ENCODE data around the gene CT83. TPM values are rescaled to one million over a fixed set of nuclear protein-coding genes. Genes with fewer than 3 reads are reported as not detected.

CT83 gene
- total RNA-seq, 1 experiment from 2014 or later = not detected

DNA sequence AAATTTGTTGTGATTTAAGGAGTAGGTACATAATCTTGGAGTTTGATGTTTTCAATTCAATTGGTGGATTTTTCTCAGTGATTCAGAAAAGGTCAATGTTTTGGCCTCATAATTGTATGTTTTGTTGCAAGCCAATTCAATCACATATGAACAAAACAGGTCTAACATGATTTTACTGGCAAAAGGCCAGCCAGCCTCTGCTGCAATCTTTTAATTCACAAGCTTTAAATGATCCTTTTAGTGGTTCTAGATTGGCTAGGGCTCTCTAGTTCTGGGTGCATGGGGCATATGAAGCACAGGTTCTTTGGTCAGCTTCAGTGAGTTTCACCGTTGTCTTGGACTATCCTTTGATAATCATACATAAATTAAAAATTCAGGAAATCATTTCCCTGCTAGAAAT, 45.6 kb downstream of the CT83 start:
- CTCF ChIA-PET = no interaction called here
- intact Hi-C loops (cut with micrococcal nuclease) = no loop called here
- Histone ChIP-seq H3K4me2 (ENCODE audit: low read length) (no peak overlapping the region), H3K4me1 (ENCODE audit: control insufficient read depth in 1 of 2, insufficient read depth in 2 of 2, low read length in 2 of 2) (no peaks in the 10 kb centered on the region), H3K36me3 (ENCODE audit: control insufficient read depth in 1 of 2, insufficient read depth in 2 of 2, low read length in 2 of 2) (no peaks in the 10 kb centered on the region), H3K27me3 (ENCODE audit: insufficient read depth, low read length) (no peaks in the 10 kb centered on the region), H3K27ac (ENCODE audit: low read depth, low read length) (no peak overlapping the region), H3K4me3 (replicated peaks in 1 of 2; ENCODE audit: low read depth in 1 of 2, low read length in 2 of 2) (no peak overlapping the region), H2AFZ (ENCODE audit: low read depth, low read length, poor library complexity, severe bottlenecking) (no peak overlapping the region), H3K9me3 (ENCODE audit: control insufficient read depth in 1 of 2, insufficient read depth in 1 of 2, low read depth in 1 of 2, low read length in 2 of 2) (no peaks in the 10 kb centered on the region), H3K9ac (ENCODE audit: low read length) (no peak overlapping the region), H3K9me2 (ENCODE audit: insufficient read depth) (no peaks in the 10 kb centered on the region), H4K20me1 (ENCODE audit: insufficient read depth) (no peaks in the 10 kb centered on the region), H3K79me2 (ENCODE audit: insufficient read depth, low read length) (no peaks in the 10 kb centered on the region)
- ATAC-seq (no peak), DNase-seq (ENCODE audit: low read depth, low spot score) (no peak)
- POLR2A ChIA-PET = no interaction called here
- RAD21 ChIA-PET (ENCODE audit: low non-redundant PET in 1 of 2, low total read pairs in 2 of 2, uncharacterized antibody in 2 of 2, unreplicated experiment in 2 of 2) = no interaction called here
- no peak for TF ChIP-seq ATF3 (IDR thresholded peaks at IDR 0.05)
- no peak for TF ChIP-seq EZH2phosphoT487 (IDR thresholded peaks at IDR 0.05; ENCODE audit: borderline replicate concordance)
- no peak for TF ChIP-seq ZFX (IDR thresholded peaks at IDR 0.05)
- no peak for TF ChIP-seq CTCF (IDR thresholded peaks at IDR 0.05 in 2 of 3, conservative IDR thresholded peaks at IDR 0.05 in 1 of 3; ENCODE audit: borderline replicate concordance in 1 of 3, insufficient read depth in 1 of 3, low read depth in 2 of 3, low read length in 2 of 3)
- no peak for TF ChIP-seq RAD21 (IDR thresholded peaks at IDR 0.05; ENCODE audit: low read depth)
- no peak for TF ChIP-seq SIN3A (IDR thresholded peaks at IDR 0.05; ENCODE audit: low read depth)
- TF ChIP-seq EGR1 (IDR thresholded peaks at IDR 0.05; ENCODE audit: low read depth) = no peak
- TF ChIP-seq CEBPB (IDR thresholded peaks at IDR 0.05; ENCODE audit: low read depth) = no peak
- TF ChIP-seq ZNF274 (IDR thresholded peaks at IDR 0.05; ENCODE audit: low read depth, low read length) = no peak
- BruUV-seq (replicated peaks) = no TSS peak

- DNase-seq (ENCODE audit: low read depth, low spot score) (no peak), ATAC-seq (no peak)
- CTCF ChIA-PET = no interaction called here
- no peak overlapping the region for H3K27ac ChIP-seq (ENCODE audit: low read depth, low read length)
- no peaks in the 10 kb centered on the region for H3K9me2 ChIP-seq (ENCODE audit: insufficient read depth)
- no TSS peak for BruUV-seq (replicated peaks)
- H3K4me3 ChIP-seq (replicated peaks in 1 of 2; ENCODE audit: low read depth in 1 of 2, low read length in 2 of 2) = no peak overlapping the region
- RAD21 ChIA-PET (ENCODE audit: low non-redundant PET in 1 of 2, low total read pairs in 2 of 2, uncharacterized antibody in 2 of 2, unreplicated experiment in 2 of 2) = no interaction called here
- TF ChIP-seq FOSL1 (IDR thresholded peaks at IDR 0.05; ENCODE audit: low read depth) (no peak), POLR2AphosphoS5 (IDR thresholded peaks at IDR 0.05; ENCODE audit: low read depth, low read length) (no peak), SIN3A (IDR thresholded peaks at IDR 0.05; ENCODE audit: low read depth) (no peak), ZFX (IDR thresholded peaks at IDR 0.05) (no peak), EZH2phosphoT487 (IDR thresholded peaks at IDR 0.05; ENCODE audit: borderline replicate concordance) (no peak), ATF3 (IDR thresholded peaks at IDR 0.05) (no peak), JUND (IDR thresholded peaks at IDR 0.05) (no peak), CBX3 (IDR thresholded peaks at IDR 0.05; ENCODE audit: low read depth) (no peak), CEBPB (IDR thresholded peaks at IDR 0.05; ENCODE audit: low read depth) (no peak), SP1 (IDR thresholded peaks at IDR 0.05; ENCODE audit: low read depth) (no peak), RAD21 (IDR thresholded peaks at IDR 0.05; ENCODE audit: low read depth) (no peak), EGR1 (IDR thresholded peaks at IDR 0.05; ENCODE audit: low read depth) (no peak)
- TF ChIP-seq, protein P1, sequence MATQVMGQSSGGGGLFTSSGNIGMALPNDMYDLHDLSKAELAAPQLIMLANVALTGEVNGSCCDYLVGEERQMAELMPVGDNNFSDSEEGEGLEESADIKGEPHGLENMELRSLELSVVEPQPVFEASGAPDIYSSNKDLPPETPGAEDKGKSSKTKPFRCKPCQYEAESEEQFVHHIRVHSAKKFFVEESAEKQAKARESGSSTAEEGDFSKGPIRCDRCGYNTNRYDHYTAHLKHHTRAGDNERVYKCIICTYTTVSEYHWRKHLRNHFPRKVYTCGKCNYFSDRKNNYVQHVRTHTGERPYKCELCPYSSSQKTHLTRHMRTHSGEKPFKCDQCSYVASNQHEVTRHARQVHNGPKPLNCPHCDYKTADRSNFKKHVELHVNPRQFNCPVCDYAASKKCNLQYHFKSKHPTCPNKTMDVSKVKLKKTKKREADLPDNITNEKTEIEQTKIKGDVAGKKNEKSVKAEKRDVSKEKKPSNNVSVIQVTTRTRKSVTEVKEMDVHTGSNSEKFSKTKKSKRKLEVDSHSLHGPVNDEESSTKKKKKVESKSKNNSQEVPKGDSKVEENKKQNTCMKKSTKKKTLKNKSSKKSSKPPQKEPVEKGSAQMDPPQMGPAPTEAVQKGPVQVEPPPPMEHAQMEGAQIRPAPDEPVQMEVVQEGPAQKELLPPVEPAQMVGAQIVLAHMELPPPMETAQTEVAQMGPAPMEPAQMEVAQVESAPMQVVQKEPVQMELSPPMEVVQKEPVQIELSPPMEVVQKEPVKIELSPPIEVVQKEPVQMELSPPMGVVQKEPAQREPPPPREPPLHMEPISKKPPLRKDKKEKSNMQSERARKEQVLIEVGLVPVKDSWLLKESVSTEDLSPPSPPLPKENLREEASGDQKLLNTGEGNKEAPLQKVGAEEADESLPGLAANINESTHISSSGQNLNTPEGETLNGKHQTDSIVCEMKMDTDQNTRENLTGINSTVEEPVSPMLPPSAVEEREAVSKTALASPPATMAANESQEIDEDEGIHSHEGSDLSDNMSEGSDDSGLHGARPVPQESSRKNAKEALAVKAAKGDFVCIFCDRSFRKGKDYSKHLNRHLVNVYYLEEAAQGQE (IDR thresholded peaks at IDR 0.05; ENCODE audit: low read depth) = no peak
- TF ChIP-seq, protein P2, sequence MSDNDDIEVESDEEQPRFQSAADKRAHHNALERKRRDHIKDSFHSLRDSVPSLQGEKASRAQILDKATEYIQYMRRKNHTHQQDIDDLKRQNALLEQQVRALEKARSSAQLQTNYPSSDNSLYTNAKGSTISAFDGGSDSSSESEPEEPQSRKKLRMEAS (IDR thresholded peaks at IDR 0.05) = no peak
- POLR2A ChIA-PET = no interaction called here
- H3K9me3 ChIP-seq (ENCODE audit: control insufficient read depth in 1 of 2, insufficient read depth in 1 of 2, low read depth in 1 of 2, low read length in 2 of 2) = no peaks in the 10 kb centered on the region
- H2AFZ ChIP-seq (ENCODE audit: low read depth, low read length, poor library complexity, severe bottlenecking) = no peak overlapping the region
- H3K4me2 ChIP-seq (ENCODE audit: low read length) = no peak overlapping the region
- no peaks in the 10 kb centered on the region for H3K36me3 ChIP-seq (ENCODE audit: control insufficient read depth in 1 of 2, insufficient read depth in 2 of 2, low read length in 2 of 2)
- intact Hi-C loops (cut with micrococcal nuclease) = no loop called here
- no peaks in the 10 kb centered on the region for H4K20me1 ChIP-seq (ENCODE audit: insufficient read depth)
- no peak overlapping the region for H3K9ac ChIP-seq (ENCODE audit: low read length)
- H3K79me2 ChIP-seq (ENCODE audit: insufficient read depth, low read length) = no peaks in the 10 kb centered on the region
- no peaks in the 10 kb centered on the region for H3K4me1 ChIP-seq (ENCODE audit: control insufficient read depth in 1 of 2, insufficient read depth in 2 of 2, low read length in 2 of 2)
- no peaks in the 10 kb centered on the region for H3K27me3 ChIP-seq (ENCODE audit: insufficient read depth, low read length)
Measured at GRCh38 chrX:116413273-116413672, 49.5 kb downstream of the CT83 start.
